ENCODE measurements around the gene GREB1L. TPM values are rescaled to one million over a fixed set of nuclear protein-coding genes. Genes with fewer than 3 reads are reported as not detected.

The GREB1L gene
- total and polyA plus RNA-seq, 2 donors (not counting 3 experiments of a cell fraction or from before 2014, with no cell fraction given) = 0.22 to 0.41 TPM

DNA sequence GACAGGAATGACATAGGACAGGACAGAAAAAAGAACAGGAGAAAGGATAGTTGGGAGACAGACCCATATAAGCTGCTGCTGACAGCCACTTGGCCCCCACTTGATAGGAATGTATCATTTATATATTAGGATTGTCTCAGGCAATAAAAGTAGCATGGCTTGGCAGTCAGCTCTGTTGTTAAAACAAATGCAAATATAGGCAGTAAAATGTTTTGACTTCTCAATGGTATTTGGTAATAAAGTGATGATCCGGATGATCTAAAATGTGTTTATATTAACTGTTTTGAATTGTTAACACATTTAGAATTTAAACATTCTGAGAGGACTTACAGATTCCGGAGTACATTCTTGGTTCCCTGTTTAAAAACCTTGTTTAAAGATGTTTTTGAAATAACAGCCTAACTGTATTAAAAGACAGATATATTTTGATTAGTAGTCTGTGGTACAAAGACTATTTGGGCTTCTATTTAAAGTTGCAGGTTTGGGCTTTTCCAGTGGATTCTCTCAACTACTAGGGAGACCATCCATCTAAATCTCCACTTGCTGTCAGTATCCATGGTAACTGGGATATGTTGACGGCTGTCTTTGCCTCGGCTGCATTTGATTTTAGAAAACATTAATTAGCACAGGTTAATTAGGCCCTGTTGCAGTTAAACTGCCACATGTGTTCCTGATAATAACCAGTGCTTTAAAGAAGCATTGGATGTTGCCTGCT, 210.9 kb downstream of the GREB1L start:
- no peak for FAIRE-seq
- no peaks in the 10 kb centered on the region for H3K9me3 ChIP-seq (replicated peaks; ENCODE audit: control insufficient read depth, insufficient read depth, low read length)
- CTCF ChIA-PET = interaction anchor here (0.9 to 13.0 kb wide), 4 partner anchors 32 to 258 kb away, joined by 3 to 147 read pairs (median 3); no protein-coding TSS in a partner anchor

More for the DNA sequence above, 210.9 kb downstream of the GREB1L start:
- Histone ChIP-seq H3K9me1 (replicated peaks; ENCODE audit: control insufficient read depth, extremely low read depth, insufficient read depth, low read length) (no peaks in the 10 kb centered on the region), H3K4me3 (replicated peaks in 1 of 3; ENCODE audit: insufficient read depth in 1 of 3, low read depth in 1 of 3, low read length in 3 of 3) (no peak overlapping the region), H2AFZ (ENCODE audit: low read depth, low read length) (no peak overlapping the region), H3K27ac (ENCODE audit: insufficient read depth, low read depth, low read length) (no peak overlapping the region), H3K36me3 (ENCODE audit: control insufficient read depth in 2 of 2, extremely low read depth in 1 of 2, insufficient read depth in 2 of 2, low read length in 2 of 2) (no peaks in the 10 kb centered on the region), H3K4me1 (ENCODE audit: control insufficient read depth, extremely low read depth, insufficient read depth, low read length) (peaks cover 16% of the 10 kb centered on the region), H3K79me2 (ENCODE audit: control insufficient read depth, insufficient read depth, low read length) (no peaks in the 10 kb centered on the region), H4K20me1 (replicated peaks; ENCODE audit: control insufficient read depth, extremely low read depth, insufficient read depth, low read length) (no peaks in the 10 kb centered on the region), H3K9ac (replicated peaks; ENCODE audit: extremely low read depth, insufficient read depth, low read length) (no peak overlapping the region), H3K27me3 (ENCODE audit: control insufficient read depth in 2 of 2, insufficient read depth in 2 of 2, low read length in 2 of 2) (peaks cover 0 to 2% of the 10 kb centered on the region in 2 experiments), H3K4me2 (ENCODE audit: insufficient read depth, low read length) (no peak overlapping the region)
- no TSS peak for BruUV-seq (replicated peaks)
- dilution Hi-C loops (cut with MboI; ENCODE audit: extremely low pct_ligation_motif_present, low sequenced_read_pairs) (no loop called here), intact Hi-C loops (cut with micrococcal nuclease) (no loop called here)
- POLR2A ChIA-PET = no interaction called here
- TF ChIP-seq MYC (IDR thresholded peaks at IDR 0.05; ENCODE audit: low read depth, low read length) (no peak), EZH2 (IDR thresholded peaks at IDR 0.05; ENCODE audit: borderline replicate concordance, low read depth, low read length, severe bottlenecking) (no peak), GATA2 (IDR thresholded peaks at IDR 0.05; ENCODE audit: insufficient read depth, insufficient read length, low read depth, low read length) (no peak), JUN (IDR thresholded peaks at IDR 0.05; ENCODE audit: borderline replicate concordance, insufficient read depth, insufficient read length, low read depth) (no peak), POLR2AphosphoS5 (IDR thresholded peaks at IDR 0.05; ENCODE audit: insufficient read depth, low read depth, low read length) (no peak), POLR2A (IDR thresholded peaks at IDR 0.05; ENCODE audit: low read depth, low read length) (no peak), FOS (IDR thresholded peaks at IDR 0.05; ENCODE audit: borderline replicate concordance, insufficient read depth, low read length) (no peak)
- TF ChIP-seq, protein P1, sequence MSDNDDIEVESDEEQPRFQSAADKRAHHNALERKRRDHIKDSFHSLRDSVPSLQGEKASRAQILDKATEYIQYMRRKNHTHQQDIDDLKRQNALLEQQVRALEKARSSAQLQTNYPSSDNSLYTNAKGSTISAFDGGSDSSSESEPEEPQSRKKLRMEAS (IDR thresholded peaks at IDR 0.05; ENCODE audit: insufficient read depth, insufficient read length) = no peak
- TF ChIP-seq, protein P2, sequence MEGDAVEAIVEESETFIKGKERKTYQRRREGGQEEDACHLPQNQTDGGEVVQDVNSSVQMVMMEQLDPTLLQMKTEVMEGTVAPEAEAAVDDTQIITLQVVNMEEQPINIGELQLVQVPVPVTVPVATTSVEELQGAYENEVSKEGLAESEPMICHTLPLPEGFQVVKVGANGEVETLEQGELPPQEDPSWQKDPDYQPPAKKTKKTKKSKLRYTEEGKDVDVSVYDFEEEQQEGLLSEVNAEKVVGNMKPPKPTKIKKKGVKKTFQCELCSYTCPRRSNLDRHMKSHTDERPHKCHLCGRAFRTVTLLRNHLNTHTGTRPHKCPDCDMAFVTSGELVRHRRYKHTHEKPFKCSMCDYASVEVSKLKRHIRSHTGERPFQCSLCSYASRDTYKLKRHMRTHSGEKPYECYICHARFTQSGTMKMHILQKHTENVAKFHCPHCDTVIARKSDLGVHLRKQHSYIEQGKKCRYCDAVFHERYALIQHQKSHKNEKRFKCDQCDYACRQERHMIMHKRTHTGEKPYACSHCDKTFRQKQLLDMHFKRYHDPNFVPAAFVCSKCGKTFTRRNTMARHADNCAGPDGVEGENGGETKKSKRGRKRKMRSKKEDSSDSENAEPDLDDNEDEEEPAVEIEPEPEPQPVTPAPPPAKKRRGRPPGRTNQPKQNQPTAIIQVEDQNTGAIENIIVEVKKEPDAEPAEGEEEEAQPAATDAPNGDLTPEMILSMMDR (IDR thresholded peaks at IDR 0.05; ENCODE audit: extremely low read depth in 1 of 2, insufficient read depth in 1 of 2, low read depth in 1 of 2, low read length in 2 of 2) = no peak
- no peak for DNase-seq (ENCODE audit: low read depth, low spot score)
